ENCODE data around the gene OR5K2. TPM values are rescaled to one million over a fixed set of nuclear protein-coding genes. Genes with fewer than 3 reads are reported as not detected.

Gene OR5K2
- total and polyA plus RNA-seq, 10 of the 15 experiments (the other 5 are each of a cell fraction or from before 2014, with no cell fraction given), result 0.12 TPM; not detected in 9

DNA sequence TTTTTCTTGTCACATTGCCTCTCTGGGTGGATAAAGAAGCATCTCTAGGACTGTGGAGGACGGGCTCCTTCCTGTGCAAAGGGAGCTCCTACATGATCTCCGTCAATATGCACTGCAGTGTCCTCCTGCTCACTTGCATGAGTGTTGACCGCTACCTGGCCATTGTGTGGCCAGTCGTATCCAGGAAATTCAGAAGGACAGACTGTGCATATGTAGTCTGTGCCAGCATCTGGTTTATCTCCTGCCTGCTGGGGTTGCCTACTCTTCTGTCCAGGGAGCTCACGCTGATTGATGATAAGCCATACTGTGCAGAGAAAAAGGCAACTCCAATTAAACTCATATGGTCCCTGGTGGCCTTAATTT lies 34.8 kb downstream of the OR5K2 start (continued):
- TF ChIP-seq, protein P1, sequence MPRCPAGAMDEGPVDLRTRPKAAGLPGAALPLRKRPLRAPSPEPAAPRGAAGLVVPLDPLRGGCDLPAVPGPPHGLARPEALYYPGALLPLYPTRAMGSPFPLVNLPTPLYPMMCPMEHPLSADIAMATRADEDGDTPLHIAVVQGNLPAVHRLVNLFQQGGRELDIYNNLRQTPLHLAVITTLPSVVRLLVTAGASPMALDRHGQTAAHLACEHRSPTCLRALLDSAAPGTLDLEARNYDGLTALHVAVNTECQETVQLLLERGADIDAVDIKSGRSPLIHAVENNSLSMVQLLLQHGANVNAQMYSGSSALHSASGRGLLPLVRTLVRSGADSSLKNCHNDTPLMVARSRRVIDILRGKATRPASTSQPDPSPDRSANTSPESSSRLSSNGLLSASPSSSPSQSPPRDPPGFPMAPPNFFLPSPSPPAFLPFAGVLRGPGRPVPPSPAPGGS (IDR thresholded peaks at IDR 0.05; ENCODE audit: borderline replicate concordance, insufficient read depth, low read depth, low read length, poor library complexity, severe bottlenecking), result no peak
- TF ChIP-seq KDM1A (IDR thresholded peaks at IDR 0.05; ENCODE audit: borderline replicate concordance), result no peak
- TF ChIP-seq, protein P2, sequence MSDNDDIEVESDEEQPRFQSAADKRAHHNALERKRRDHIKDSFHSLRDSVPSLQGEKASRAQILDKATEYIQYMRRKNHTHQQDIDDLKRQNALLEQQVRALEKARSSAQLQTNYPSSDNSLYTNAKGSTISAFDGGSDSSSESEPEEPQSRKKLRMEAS (IDR thresholded peaks at IDR 0.05; ENCODE audit: low read depth, low read length), result no peak
- TF ChIP-seq JUND (IDR thresholded peaks at IDR 0.05; ENCODE audit: low read depth, low read length), result no peak
- peak; percentile 28; the same call in 1 of the 2 replicates for TF ChIP-seq CREM (IDR thresholded peaks at IDR 0.05; ENCODE audit: low read depth)
- TF ChIP-seq, protein P3, sequence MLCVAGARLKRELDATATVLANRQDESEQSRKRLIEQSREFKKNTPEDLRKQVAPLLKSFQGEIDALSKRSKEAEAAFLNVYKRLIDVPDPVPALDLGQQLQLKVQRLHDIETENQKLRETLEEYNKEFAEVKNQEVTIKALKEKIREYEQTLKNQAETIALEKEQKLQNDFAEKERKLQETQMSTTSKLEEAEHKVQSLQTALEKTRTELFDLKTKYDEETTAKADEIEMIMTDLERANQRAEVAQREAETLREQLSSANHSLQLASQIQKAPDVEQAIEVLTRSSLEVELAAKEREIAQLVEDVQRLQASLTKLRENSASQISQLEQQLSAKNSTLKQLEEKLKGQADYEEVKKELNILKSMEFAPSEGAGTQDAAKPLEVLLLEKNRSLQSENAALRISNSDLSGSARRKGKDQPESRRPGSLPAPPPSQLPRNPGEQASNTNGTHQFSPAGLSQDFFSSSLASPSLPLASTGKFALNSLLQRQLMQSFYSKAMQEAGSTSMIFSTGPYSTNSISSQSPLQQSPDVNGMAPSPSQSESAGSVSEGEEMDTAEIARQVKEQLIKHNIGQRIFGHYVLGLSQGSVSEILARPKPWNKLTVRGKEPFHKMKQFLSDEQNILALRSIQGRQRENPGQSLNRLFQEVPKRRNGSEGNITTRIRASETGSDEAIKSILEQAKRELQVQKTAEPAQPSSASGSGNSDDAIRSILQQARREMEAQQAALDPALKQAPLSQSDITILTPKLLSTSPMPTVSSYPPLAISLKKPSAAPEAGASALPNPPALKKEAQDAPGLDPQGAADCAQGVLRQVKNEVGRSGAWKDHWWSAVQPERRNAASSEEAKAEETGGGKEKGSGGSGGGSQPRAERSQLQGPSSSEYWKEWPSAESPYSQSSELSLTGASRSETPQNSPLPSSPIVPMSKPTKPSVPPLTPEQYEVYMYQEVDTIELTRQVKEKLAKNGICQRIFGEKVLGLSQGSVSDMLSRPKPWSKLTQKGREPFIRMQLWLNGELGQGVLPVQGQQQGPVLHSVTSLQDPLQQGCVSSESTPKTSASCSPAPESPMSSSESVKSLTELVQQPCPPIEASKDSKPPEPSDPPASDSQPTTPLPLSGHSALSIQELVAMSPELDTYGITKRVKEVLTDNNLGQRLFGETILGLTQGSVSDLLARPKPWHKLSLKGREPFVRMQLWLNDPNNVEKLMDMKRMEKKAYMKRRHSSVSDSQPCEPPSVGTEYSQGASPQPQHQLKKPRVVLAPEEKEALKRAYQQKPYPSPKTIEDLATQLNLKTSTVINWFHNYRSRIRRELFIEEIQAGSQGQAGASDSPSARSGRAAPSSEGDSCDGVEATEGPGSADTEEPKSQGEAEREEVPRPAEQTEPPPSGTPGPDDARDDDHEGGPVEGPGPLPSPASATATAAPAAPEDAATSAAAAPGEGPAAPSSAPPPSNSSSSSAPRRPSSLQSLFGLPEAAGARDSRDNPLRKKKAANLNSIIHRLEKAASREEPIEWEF (IDR thresholded peaks at IDR 0.05; ENCODE audit: insufficient replicate concordance, low read depth, low read length), result no peak
- TF ChIP-seq NFYA (IDR thresholded peaks at IDR 0.05; ENCODE audit: borderline replicate concordance, low read depth, low read length), result no peak
- TF ChIP-seq MYC (IDR thresholded peaks at IDR 0.05; ENCODE audit: insufficient read depth, insufficient read length, insufficient replicate concordance, low read length, severe bottlenecking), result no peak
- no peak for TF ChIP-seq SPI1 (IDR thresholded peaks at IDR 0.05; ENCODE audit: borderline replicate concordance, insufficient read depth, low read depth, low read length)
- TF ChIP-seq, protein P4, sequence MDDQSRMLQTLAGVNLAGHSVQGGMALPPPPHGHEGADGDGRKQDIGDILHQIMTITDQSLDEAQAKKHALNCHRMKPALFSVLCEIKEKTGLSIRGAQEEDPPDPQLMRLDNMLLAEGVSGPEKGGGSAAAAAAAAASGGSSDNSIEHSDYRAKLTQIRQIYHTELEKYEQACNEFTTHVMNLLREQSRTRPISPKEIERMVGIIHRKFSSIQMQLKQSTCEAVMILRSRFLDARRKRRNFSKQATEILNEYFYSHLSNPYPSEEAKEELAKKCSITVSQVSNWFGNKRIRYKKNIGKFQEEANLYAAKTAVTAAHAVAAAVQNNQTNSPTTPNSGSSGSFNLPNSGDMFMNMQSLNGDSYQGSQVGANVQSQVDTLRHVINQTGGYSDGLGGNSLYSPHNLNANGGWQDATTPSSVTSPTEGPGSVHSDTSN (IDR thresholded peaks at IDR 0.05; ENCODE audit: insufficient replicate concordance, low read depth, low read length), result no peak
- no peak for TF ChIP-seq STAT3 (IDR thresholded peaks at IDR 0.05; ENCODE audit: low read depth, low read length)
- TF ChIP-seq SUZ12 (IDR thresholded peaks at IDR 0.05; ENCODE audit: unreplicated experiment), result no peak
- no peak for TF ChIP-seq FOXK2 (IDR thresholded peaks at IDR 0.05)
- TF ChIP-seq KAT2A (conservative IDR thresholded peaks at IDR 0.05; ENCODE audit: control insufficient read depth, low read depth, low read length), result no peak
- TF ChIP-seq NRF1 (conservative IDR thresholded peaks at IDR 0.05; ENCODE audit: low read depth, low read length), result no peak
- TF ChIP-seq, protein P5, sequence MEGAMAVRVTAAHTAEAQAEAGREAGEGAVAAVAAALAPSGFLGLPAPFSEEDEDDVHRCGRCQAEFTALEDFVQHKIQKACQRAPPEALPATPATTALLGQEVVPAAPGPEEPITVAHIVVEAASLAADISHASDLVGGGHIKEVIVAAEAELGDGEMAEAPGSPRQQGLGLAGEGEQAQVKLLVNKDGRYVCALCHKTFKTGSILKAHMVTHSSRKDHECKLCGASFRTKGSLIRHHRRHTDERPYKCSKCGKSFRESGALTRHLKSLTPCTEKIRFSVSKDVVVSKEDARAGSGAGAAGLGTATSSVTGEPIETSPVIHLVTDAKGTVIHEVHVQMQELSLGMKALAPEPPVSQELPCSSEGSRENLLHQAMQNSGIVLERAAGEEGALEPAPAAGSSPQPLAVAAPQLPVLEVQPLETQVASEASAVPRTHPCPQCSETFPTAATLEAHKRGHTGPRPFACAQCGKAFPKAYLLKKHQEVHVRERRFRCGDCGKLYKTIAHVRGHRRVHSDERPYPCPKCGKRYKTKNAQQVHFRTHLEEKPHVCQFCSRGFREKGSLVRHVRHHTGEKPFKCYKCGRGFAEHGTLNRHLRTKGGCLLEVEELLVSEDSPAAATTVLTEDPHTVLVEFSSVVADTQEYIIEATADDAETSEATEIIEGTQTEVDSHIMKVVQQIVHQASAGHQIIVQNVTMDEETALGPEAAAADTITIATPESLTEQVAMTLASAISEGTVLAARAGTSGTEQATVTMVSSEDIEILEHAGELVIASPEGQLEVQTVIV (IDR thresholded peaks at IDR 0.05; ENCODE audit: borderline replicate concordance, partially characterized antibody), result no peak
- TF ChIP-seq GABPA (IDR thresholded peaks at IDR 0.05; ENCODE audit: low read depth), result no peak
- no peak for TF ChIP-seq EP300 (IDR thresholded peaks at IDR 0.05; ENCODE audit: borderline replicate concordance in 1 of 2, control insufficient read depth in 1 of 2, low read depth in 2 of 2, low read length in 2 of 2)
- TF ChIP-seq IRF4 (IDR thresholded peaks at IDR 0.05; ENCODE audit: low read depth, low read length), result no peak
- TF ChIP-seq RELA (IDR thresholded peaks at IDR 0.05; ENCODE audit: borderline replicate concordance, partially characterized antibody), result no peak

Data from GM12878 (cell line).